ENCODE measurements around the gene USP37.

USP37 gene

DNA sequence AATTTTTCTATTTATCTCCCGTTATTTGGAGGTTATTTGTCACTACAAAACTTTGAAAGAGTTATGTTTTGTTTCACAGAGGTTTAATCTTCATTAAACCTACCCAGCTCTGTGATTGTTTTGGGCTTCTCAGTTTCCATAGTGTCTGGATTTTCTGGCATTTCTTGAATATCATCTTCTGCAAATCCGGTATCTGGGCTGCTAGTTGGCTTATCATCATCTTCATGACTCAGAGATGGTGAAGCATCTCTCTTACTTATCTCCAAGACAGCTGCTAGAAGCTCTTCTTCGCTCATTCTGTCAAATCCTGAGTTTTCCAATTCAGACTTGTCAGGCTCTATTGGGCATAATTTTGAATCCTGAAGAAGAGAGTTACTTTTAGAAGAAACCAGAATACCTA is 93.6 kb downstream of the USP37 start:
- no peak for DNase-seq

DNA sequence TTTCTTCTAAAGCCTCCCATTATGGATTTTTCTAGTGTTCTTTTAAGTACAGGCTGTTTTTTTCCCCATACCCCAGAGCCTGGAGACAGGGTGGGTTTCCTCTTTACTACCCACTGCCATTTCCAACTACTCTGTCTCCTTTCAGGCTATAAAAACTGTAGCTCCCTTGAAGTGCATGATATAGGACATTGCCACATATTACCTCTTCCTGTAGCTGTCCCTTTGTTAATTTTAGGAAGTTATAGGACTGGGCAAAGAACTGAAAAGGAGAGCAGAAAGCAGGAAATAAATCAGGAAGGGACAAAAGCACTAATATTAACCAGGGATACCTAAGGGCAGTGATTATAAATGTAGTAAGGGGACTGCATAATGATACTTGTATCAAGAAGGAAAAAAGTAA is 95.2 kb downstream of the USP37 start:
- no peak for DNase-seq

DNA sequence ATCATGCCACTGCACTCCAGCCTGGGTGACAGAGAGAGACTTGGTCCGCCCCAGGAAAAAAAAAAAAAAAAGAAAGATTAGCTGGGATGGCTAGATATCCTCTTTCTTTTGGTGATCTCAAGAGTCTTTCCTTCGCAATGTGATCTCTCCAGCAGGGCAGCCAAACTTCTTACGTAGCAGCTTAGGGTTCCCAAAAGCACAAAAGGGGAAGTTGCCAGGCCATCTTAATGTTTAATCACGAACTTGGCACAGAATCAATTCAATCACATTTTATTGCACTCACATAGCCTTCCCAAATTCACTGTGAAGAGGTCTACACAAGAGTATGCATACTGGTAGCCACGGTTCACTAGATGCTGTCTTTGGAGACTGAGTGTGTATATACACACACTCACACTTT is 96.2 kb downstream of the USP37 start:
- no peak for DNase-seq

DNA sequence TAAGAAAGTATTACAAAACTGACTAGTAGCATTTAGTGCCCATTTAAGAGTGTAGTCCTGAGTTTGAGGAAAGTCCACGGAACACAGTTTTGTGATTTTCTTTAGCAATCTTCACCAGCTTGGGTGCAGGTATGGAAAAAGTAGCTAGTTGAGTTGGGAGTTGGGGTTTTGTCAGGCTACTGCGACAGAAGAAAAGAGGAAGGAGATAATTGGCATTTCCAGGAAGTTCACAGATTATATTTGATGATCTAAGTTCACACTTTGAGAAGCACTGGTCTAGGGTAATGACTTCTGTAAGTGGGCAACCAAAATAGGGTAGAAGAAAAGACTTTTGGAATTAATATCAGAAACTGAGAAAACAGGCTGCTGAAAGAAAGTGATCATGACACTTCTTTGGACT is 97.1 kb downstream of the USP37 start:
- DNase-seq, result no peak

DNA sequence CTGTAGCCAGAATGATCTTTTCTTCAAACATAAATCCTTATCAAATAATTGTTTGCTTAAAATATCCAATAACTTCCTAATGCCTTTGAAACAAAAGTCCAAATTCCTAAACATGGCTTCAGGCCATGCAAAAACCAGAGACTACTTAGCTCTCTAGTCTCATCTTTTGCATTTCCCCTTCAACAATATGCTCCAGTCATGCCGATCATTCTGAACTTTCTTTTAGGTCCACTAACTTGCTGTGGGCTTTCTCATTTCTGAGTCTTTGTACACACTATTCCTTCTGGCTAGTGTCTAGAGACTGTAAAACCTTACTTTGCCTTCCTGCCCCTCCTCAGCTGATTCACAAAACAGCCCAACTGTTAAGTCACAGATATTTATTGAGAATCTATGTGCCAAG is 97.7 kb downstream of the USP37 start:
- no peak for DNase-seq

DNA sequence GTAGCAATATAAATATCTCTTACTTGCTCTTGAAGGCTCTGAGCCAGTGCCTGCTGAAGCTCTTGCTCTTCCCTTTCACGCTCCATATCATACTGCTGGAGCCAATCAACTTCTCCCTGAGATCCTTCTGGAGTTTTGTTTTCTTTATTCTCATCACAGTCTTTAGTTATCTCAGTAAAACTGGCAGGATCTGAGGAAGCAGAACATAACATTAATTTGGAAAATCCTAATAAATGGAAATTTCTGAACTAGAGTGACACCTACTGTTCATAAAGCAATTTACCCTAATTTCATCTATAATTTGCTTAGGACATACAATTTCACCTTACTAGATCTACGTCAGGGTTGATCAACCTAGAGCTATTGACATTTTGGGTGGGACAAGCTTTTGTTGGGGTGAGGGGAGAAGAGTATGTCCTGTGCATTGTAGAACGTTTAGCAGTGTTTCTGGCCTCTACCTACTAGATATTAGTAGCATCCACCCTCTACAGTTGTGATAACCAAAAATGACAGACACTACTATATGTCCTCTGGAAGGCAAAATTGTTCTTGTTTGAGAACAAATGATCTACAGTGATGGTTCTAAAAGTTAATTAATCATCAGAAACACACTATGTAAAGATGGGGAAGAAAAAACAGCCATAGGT is 102.0 kb downstream of the USP37 start:
- DNase-seq, result no peak

DNA sequence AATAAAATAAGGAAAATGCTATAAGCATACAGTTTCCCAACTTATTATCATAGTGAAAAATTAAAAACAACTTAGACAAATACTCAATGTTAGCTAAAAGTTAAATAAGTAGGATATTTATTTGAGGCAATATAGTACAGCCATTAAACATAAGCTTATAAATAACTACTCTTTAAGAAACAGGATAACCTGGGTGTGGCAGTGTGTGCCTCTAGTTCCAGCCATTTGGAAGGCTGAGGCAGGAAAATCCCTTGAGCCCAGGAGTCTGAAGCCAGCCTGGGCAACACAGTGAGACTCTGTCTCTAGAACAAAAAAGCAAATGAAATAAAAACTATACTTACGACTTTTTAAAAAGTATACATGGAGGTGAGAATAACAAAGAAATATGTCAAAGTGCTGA is 109.6 kb downstream of the USP37 start:
- no peak for DNase-seq

DNA sequence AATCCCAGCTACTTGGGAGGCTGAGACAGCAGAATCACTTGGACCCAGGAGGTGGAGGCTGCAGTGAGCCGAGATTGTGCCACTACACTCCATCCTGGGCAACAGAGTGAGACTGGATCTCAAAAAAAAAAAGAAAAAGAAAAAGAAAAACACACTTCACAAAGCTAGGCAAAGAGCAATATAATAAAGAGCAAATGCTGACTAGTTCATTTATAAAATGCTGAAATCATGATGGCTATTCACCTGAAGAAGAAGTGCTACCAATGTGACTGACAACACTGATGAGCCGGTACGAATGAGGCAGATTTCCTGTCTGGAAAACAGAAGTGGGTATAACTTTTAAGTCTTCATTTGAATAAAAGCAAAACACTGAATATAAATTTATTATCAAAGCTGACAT is 111.3 kb downstream of the USP37 start:
- no peak for DNase-seq

DNA sequence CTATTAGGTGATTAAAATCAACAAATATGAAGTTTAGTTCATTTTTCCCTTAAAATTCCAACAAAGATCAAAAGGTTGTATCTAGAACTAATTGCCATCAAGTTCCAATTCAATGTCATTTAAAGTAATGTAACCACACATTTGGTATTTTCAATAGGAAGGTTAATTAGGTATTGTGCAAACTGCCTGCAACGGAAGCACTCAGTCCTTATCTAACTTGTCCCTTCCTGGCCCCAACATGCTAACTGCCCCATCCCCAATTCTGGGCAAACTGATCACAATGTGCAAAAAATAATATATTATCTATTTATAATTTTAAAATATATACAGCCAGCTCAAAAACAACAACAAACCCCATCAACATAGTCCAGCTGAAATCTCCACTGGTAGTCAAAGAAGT is 116.1 kb downstream of the USP37 start:
- DNase-seq, result no peak

DNA sequence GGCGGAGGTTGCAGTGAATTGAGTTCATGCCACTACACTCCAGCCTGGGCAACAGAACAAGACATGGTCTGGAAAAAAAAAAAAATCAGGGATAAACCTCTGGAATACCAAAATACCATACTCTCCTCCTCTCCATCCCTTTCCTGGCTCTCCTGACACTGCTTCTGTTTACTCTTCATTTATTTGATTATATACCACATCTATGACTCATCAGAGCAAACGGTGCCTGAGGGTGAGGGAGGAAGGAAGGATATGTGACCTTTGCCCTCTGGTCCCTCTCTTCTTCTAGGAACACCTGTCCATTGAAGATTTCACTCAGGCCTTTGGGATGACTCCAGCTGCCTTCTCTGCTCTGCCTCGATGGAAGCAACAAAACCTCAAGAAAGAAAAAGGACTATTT is 119.2 kb downstream of the USP37 start:
- no peak for DNase-seq

DNA sequence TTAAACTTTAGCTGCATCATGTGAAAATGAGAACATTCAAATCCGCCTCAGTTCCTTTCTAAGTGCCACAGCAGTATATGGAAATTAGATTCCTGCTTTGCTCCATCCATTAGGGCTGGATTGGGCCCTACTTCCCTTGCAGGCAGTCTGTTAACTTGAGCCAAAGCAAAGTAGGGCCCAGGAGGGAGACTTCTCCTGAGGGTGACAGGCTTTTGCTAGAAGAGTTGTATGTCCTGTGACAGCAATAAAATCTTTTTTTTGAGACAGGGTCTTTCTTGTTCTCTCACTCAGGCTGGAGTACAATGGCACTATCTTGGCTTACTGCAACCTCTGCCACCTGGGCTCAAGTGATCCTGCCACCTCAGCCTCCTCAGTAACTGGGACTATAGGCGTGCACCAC is 121.1 kb downstream of the USP37 start:
- no peak for DNase-seq

DNA sequence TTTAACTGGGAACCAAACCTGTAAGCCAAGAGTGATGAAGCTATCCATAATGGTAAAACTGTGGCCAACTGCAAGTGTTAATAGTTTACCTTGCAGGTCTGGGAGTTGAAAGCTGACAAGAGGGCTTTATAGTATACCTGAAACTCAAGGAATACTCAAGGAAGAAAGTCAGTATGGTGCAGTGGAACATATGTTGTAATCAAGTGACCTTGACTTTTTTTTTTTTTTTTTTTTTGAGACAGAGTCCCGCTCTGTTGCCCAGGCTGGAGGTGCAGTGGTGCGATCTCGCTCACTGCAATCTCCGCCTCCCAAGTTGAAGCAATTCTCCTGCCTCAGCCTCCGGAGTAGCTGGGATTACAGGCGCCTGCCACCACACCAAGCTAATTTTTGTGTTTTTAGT is 121.6 kb downstream of the USP37 start:
- DNase-seq, result no peak

DNA sequence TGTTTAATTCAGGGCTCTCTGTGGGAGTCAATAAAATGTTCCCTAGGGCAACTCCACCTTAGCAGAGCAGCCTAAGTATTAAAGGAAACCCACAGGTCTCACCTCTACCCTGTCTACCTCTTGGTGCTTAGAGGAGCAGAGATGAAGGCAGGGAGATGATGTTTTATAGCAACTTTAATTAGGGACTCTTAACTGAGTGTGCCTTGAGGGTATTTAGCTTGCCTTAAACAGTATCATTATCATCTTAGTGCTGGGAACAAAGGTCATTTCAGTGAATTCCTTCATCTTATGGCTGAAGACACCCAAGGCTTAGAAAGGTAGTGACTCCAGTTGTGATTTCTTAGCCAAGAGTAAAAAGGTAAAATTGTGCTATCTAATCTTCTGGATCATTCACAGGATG is 122.5 kb downstream of the USP37 start:
- no peak for DNase-seq

DNA sequence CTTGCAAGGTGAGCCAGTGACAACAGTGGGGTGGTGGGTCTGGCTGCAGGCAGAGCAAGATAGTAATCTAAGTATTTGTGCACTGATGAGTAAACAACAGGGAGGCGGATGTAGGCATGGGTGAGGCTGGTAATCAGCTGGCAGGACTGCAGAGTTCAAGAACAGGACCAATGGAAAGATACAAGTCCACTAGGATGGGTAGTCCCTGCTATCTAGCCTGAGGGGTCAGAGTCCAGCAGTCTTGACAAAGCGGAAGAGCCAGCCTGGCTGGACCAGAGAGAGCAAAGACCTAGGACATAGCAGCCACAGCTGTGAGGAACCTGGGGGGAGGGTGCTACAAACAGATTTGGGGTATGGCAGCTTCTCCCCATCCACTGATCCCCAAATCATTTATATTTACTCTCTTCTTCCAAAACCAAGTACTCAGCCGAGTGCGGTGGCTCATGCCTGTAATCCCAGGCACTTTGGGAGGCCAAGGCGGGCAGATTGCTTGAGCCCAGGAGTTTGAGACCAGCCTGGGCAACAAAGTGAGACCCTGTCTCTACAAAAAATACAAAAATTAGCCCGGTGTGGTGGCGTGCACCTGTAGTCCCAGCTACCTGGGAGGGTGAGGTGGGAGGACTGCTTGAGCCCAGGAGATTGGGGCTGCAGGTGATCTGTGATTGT is 123.3 kb downstream of the USP37 start:
- no peak for DNase-seq

DNA sequence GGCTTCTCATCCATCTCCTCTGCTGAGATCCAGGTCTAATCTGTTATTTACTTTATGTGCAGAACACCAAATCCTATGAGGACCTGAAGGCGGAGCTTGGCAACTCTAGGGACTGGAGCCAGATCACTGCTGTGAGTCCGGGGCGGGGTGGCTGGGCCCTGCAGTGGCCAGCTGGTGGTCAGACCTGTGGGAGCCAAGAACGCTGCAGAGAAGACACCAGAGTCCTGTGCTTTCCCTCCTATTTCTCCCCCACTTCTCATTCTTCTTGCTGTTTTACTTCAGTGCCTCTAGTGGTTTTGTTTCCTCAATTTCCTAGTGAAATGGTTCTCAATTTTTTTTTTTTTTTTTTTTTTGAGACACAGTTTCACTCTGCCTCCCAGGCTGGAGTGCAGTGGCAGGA is 129.6 kb downstream of the USP37 start:
- DNase-seq, result no peak

DNA sequence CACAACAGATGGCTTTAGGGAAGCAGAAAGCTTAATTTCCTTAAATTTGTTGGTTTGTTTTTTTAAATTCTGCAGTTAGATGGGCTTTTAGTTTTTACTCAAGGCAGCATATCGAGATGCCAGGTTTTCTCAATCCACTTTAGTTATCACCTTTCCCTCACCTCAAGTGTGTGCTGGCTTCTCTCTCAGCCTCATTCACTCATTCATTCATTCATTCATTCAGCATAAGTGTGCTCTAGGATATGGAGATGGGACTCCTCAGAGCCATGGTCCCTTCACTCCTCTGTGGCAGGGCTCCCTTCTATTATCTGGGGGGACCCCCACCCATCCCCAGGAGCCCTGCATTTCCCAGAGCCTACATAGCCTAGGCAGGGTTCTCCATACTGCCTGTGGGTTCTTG is 130.2 kb downstream of the USP37 start:
- no peak for DNase-seq

DNA sequence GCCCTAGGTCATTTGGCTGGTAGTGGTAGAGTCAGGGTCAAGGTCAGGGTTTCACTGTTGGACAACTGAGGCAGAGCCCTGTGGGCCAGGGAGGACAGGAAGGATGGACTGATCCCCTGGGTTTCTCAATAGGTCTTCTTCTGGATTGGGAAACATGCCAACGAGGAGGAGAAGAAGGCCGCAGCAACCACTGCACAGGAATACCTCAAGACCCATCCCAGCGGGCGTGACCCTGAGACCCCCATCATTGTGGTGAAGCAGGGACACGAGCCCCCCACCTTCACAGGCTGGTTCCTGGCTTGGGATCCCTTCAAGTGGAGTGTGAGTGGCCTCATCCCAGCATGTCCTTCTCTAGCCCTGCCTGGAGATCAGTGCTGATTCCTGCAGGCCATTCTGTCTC is 131.2 kb downstream of the USP37 start:
- no peak for DNase-seq

DNA sequence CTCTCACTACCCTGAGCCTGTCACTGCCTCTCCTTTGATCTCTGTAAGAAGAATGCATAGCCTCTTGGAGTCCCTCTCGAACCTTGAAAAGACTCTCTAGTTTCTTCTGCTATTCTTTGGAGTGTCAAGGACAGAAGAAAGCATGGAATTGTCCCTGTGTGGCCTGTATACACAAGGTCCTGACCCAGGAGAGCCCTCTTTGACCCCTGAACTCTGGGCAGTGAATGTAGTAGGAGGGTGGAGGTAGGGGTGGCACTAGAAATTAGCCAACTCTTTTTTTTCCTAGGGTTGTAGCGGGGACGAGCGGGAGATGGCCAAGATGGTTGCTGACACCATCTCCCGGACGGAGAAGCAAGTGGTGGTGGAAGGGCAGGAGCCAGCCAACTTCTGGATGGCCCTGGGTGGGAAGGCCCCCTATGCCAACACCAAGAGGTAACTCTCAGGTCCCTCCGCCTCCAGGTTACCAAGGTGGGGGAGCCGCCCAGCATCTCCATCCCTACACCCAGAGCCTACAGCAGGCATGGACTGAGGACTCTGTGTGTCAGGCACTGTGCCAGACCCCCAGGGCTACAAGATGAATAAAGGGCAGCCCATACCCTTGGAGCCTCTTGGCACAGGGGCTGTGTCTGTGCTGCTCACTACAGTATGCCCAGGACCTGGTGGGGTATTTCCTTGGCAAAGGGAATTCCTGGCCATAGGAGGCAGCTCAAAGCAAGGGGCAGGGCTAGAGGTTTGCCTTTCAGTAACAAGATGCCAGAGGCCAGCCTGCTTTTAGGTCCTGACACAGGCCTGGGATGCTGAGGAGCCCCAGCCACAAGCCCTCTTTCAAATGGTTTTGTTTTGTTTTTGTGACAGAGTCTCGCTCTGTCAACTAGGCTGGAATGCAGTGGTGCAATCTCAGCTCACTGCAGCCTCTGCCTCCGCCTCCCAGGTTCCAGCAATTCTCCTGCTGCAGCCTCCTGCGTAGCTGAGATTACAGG is 132.9 kb downstream of the USP37 start:
- no peak for DNase-seq

DNA sequence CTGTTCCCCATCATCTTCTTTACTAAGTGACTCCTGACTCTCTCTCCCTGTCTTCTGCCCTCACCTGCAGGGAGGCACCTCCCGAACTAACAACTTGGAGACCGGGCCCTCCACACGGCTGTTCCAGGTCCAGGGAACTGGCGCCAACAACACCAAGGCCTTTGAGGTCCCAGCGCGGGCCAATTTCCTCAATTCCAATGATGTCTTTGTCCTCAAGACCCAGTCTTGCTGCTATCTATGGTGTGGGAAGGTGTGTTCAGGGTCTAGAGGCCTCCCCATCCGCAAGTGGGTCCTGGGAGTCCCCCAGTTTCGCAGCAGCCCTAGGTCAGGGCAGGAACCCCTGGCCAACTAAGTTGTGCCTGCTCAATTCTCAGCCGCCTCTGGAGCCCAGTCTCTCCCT is 133.7 kb downstream of the USP37 start:
- no peak for DNase-seq

DNA sequence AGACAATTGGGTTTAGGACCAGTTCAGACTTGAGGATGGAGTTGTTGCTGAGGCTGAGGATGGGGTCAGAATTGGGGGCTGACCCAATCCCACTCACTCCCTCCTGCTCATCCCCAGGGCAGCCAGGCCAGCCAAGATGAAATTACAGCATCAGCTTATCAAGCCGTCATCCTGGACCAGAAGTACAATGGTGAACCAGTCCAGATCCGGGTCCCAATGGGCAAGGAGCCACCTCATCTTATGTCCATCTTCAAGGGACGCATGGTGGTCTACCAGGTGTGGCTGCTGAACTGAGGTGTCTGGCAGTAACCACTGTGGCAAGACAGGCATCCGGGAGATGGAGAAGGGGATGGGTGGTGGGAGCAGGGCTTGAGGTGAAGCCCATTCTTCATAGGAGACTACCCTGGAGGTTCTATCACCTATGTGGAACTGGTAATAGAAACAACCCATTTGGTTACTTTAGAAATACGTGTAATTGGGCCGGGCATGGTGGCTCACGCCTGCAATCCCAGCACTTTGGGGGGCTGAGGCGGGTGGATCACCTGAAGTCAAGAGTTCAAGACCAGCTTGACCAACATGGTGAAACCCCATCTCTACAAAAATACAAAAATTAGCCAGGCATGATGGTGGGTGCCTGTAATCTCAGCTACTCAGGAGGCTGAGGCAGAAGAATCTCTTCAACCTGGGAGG is 135.3 kb downstream of the USP37 start:
- no peak for DNase-seq

DNA sequence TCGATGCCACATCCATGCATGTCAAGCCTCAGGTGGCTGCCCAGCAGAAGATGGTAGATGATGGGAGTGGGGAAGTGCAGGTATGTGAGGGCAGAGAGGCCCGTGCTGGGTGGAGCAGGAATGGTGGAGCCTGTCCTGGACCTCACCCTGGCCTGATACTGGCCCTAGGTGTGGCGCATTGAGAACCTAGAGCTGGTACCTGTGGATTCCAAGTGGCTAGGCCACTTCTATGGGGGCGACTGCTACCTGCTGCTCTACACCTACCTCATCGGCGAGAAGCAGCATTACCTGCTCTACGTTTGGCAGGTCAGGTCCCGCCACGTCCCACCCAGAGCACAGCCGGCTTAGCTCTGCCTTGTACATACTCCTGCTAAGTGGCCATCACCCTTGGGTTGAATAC is 136.3 kb downstream of the USP37 start:
- no peak for DNase-seq

DNA sequence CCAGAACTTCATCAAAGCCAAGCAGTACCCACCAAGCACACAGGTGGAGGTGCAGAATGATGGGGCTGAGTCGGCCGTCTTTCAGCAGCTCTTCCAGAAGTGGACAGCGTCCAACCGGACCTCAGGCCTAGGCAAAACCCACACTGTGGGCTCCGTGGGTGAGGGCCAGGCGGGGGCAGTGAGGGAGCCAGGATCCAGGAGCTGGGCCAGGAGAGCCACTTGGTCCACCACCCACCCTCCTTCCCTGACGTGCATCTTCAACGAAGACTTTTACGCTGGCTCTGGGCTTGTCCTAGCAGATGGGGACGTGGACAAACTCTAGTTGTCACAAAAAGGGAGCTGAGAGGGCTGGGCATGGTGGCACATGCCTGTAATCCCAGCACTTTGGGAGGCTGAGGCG is 137.4 kb downstream of the USP37 start:
- DNase-seq, result no peak

DNA sequence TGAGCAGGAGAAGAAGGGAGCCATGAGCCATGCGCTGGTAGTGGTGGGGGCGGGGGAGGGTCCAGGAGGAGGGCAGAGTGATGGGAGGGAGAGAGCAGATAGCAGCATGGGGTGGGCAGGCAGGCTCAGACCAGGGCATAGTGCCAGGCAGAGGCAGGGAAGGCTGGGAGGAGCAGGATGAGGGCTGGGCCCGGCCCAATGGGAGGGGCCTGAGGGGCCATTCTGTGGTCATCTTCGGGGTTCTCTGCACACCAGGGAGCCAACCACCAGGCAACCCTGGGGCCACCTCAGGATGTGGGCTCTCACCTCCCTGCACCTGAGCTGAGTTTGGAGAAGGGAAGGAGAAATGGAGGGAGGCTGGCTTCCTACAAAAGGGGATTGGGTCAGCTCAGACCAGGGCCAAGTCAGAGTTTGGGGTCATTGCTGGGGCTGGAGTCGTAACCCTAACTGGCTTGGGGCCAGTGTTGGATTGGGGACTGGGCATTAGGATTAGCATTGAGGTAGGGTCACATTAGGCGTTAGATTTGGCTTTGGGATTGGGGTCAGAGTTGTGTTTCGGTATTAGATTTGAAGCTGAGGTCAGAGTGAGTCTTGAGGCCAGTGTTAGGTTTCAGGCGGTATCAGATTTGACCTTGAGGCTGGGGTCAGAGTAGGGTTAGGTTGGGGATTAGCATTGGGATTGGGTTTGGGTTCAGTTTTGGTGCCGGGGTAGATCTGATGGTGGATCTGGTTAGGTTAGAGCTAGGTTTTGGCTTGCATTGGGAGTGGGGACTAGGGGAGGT is 138.0 kb downstream of the USP37 start:
- no peak for DNase-seq

Data from stimulated activated CD4-positive, alpha-beta T cell treated with anti-CD3 and anti-CD28 coated beads, Interleukin-2, amount 100 ng/mL, for 48 hours (primary cell).